Measurements from ENCODE around the gene DCAKD. TPM values are rescaled to one million over a fixed set of nuclear protein-coding genes. Genes with fewer than 3 reads are reported as not detected.
A peak's percentile ranks its signal among the peaks of the same experiment; 100 is the strongest.

The DCAKD gene
- total and polyA plus RNA-seq, 10 of the 15 experiments (the other 5 are each of a cell fraction or from before 2014, with no cell fraction given): 11.6 to 62.7 (median 38.3) TPM

DNA sequence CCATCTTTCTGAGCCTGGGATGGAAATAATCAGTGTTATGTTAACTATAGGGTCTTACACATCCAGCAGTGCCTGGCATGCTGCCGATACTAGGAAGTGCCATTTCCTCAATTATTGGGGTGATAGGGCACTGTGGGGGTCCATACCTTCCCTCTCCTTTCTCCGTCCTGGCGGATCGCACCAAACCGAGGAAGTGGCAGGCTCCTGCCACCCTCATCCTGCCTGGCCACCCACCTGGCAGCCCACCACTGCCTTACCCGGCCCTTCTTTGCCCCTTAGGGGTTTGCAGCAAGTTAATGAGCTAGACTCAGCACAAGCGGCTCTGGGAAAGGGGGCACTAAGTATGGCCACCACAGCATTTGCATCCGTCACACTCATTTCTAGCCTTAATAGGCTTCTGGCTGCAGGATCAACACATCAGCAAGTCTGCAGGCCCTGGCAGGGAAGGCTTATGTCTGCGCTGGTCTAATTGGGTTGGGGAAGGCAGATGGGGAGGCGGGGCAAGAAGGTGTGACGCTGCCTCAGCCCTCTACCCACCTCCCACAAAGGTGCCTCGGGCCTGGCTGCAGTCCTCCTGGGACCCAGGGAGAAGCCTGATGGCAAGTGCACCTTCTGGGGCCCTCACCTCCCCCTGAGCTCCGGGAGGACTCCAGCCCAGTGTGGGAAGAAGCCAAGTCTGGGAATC, 28.6 kb downstream of the DCAKD start (continued):
- no peak for TF ChIP-seq MTA3 (IDR thresholded peaks at IDR 0.05; ENCODE audit: borderline replicate concordance, low read length)

DNA sequence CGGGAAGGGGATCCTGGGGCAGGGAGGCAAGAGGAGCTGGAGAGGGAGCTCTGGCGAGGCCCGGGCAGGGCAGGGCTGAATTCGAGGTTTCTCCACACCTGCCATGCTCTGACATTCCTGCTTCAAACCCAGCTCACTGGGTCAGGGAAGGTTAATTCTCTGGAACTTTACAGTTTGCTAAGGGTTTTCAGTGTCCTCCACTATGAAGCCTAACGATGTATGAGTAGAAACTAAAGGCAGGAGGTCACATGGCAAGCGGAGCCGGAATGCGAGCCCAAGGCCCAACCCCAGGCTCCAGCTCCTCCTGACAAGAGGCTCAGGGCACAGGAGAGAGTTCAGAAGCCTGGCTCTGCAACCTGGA, 29.2 kb downstream of the DCAKD start:
- TF ChIP-seq, protein P1, sequence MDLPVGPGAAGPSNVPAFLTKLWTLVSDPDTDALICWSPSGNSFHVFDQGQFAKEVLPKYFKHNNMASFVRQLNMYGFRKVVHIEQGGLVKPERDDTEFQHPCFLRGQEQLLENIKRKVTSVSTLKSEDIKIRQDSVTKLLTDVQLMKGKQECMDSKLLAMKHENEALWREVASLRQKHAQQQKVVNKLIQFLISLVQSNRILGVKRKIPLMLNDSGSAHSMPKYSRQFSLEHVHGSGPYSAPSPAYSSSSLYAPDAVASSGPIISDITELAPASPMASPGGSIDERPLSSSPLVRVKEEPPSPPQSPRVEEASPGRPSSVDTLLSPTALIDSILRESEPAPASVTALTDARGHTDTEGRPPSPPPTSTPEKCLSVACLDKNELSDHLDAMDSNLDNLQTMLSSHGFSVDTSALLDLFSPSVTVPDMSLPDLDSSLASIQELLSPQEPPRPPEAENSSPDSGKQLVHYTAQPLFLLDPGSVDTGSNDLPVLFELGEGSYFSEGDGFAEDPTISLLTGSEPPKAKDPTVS (IDR thresholded peaks at IDR 0.05; ENCODE audit: low read depth, low read length): no peak
- no peak for TF ChIP-seq ZNF24 (IDR thresholded peaks at IDR 0.05)
- no peak for TF ChIP-seq CHD2 (IDR thresholded peaks at IDR 0.05; ENCODE audit: borderline replicate concordance, low read depth, low read length)
- no peak for TF ChIP-seq MTA2 (IDR thresholded peaks at IDR 0.05; ENCODE audit: low read depth)
- no peak for TF ChIP-seq ZSCAN29 (IDR thresholded peaks at IDR 0.05)
- TF ChIP-seq, protein P2, sequence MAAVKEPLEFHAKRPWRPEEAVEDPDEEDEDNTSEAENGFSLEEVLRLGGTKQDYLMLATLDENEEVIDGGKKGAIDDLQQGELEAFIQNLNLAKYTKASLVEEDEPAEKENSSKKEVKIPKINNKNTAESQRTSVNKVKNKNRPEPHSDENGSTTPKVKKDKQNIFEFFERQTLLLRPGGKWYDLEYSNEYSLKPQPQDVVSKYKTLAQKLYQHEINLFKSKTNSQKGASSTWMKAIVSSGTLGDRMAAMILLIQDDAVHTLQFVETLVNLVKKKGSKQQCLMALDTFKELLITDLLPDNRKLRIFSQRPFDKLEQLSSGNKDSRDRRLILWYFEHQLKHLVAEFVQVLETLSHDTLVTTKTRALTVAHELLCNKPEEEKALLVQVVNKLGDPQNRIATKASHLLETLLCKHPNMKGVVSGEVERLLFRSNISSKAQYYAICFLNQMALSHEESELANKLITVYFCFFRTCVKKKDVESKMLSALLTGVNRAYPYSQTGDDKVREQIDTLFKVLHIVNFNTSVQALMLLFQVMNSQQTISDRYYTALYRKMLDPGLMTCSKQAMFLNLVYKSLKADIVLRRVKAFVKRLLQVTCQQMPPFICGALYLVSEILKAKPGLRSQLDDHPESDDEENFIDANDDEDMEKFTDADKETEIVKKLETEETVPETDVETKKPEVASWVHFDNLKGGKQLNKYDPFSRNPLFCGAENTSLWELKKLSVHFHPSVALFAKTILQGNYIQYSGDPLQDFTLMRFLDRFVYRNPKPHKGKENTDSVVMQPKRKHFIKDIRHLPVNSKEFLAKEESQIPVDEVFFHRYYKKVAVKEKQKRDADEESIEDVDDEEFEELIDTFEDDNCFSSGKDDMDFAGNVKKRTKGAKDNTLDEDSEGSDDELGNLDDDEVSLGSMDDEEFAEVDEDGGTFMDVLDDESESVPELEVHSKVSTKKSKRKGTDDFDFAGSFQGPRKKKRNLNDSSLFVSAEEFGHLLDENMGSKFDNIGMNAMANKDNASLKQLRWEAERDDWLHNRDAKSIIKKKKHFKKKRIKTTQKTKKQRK (IDR thresholded peaks at IDR 0.05; ENCODE audit: low read depth, low read length): no peak
- TF ChIP-seq SMAD5 (IDR thresholded peaks at IDR 0.05; ENCODE audit: low read depth): no peak
- TF ChIP-seq, protein P3, sequence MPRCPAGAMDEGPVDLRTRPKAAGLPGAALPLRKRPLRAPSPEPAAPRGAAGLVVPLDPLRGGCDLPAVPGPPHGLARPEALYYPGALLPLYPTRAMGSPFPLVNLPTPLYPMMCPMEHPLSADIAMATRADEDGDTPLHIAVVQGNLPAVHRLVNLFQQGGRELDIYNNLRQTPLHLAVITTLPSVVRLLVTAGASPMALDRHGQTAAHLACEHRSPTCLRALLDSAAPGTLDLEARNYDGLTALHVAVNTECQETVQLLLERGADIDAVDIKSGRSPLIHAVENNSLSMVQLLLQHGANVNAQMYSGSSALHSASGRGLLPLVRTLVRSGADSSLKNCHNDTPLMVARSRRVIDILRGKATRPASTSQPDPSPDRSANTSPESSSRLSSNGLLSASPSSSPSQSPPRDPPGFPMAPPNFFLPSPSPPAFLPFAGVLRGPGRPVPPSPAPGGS (IDR thresholded peaks at IDR 0.05; ENCODE audit: borderline replicate concordance, insufficient read depth, low read depth, low read length, poor library complexity, severe bottlenecking): no peak
- TF ChIP-seq, protein P4, sequence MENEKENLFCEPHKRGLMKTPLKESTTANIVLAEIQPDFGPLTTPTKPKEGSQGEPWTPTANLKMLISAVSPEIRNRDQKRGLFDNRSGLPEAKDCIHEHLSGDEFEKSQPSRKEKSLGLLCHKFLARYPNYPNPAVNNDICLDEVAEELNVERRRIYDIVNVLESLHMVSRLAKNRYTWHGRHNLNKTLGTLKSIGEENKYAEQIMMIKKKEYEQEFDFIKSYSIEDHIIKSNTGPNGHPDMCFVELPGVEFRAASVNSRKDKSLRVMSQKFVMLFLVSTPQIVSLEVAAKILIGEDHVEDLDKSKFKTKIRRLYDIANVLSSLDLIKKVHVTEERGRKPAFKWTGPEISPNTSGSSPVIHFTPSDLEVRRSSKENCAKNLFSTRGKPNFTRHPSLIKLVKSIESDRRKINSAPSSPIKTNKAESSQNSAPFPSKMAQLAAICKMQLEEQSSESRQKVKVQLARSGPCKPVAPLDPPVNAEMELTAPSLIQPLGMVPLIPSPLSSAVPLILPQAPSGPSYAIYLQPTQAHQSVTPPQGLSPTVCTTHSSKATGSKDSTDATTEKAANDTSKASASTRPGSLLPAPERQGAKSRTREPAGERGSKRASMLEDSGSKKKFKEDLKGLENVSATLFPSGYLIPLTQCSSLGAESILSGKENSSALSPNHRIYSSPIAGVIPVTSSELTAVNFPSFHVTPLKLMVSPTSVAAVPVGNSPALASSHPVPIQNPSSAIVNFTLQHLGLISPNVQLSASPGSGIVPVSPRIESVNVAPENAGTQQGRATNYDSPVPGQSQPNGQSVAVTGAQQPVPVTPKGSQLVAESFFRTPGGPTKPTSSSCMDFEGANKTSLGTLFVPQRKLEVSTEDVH (IDR thresholded peaks at IDR 0.05; ENCODE audit: low read depth, partially characterized antibody): no peak
- peak overlapping the region; percentile 15; the same call in 1 of the 2 replicates for H2AFZ ChIP-seq (ENCODE audit: control insufficient read depth, low read depth, low read length)
- no peaks in the 10 kb centered on the region for H3K9me3 ChIP-seq (replicated peaks; ENCODE audit: control insufficient read depth, insufficient read depth, low read length)
- POLR2A ChIA-PET: interaction anchor here (1.5 to 3.8 kb wide), 3 partner anchors 26 to 128 kb away, joined by 5 to 33 read pairs (median 10); no protein-coding TSS in a partner anchor
- in situ Hi-C loops (cut with MboI): loop anchor here (10.0 kb wide), 1 partner anchor 97 kb away; no protein-coding TSS in a partner anchor
- no peak for DNase-seq (ENCODE audit: low read depth, low spot score)
- H3K9ac ChIP-seq (ENCODE audit: control insufficient read depth, insufficient read depth, low read length): no peak overlapping the region; the same call in 1 of the 2 replicates
- peak; percentile 6 for ATAC-seq
- 65% methylated on average over 8 of the region's 8 CpGs for WGBS (ENCODE audit: insufficient coverage, insufficient replicate concordance, low lambda C conversion rate, missing lambda C conversion rate)
- H3K4me2 ChIP-seq (ENCODE audit: control insufficient read depth, insufficient read depth): no peak overlapping the region; the same call in 1 of the 2 replicates
- H3K4me1 ChIP-seq (ENCODE audit: control insufficient read depth, insufficient read depth, low read length): peaks cover 29% of the 10 kb centered on the region
- no peak overlapping the region for H3K4me3 ChIP-seq
- H4K20me1 ChIP-seq (ENCODE audit: control insufficient read depth, insufficient read depth): no peaks in the 10 kb centered on the region; the same call in none of the 2 replicates
- CTCF ChIA-PET: interaction anchor here (0.6 to 9.5 kb wide), 23 partner anchors 9 to 123 kb away, joined by 3 to 156 read pairs (median 6); partner anchors contain the start of genes ACBD4, GFAP, NMT1 and PLCD3
- RAD21 ChIA-PET (ENCODE audit: unreplicated experiment): interaction anchor here (0.6 to 7.9 kb wide), 7 partner anchors 9 to 115 kb away, joined by 3 to 82 read pairs (median 5); no protein-coding TSS in a partner anchor
- no TSS peak for BruUV-seq (replicated peaks)
- intact Hi-C loops (cut with micrococcal nuclease; ENCODE audit: unreplicated experiment): loop anchor here (1.0 to 5.0 kb wide), 5 partner anchors 27 to 245 kb away; partner anchors contain the start of genes C1QL1 and PLCD3
- no peaks in the 10 kb centered on the region for H3K79me2 ChIP-seq (ENCODE audit: control insufficient read depth, insufficient read depth, low read length)
- peaks cover 0 to 6% of the 10 kb centered on the region in 2 experiments; a peak in 1 of 4 replicates for H3K27me3 ChIP-seq (replicated peaks in 1 of 2; ENCODE audit: control insufficient read depth in 2 of 2, insufficient read depth in 2 of 2, low read length in 1 of 2)
- H3K27ac ChIP-seq (ENCODE audit: control insufficient read depth, insufficient read depth): no peak overlapping the region
- no peak for FAIRE-seq
- H3K36me3 ChIP-seq (ENCODE audit: control insufficient read depth in 2 of 2, insufficient read depth in 2 of 2, low read length in 1 of 2): peaks cover 2 to 4% of the 10 kb centered on the region in 2 experiments; a peak in 3 of 4 replicates
- SMC1A ChIA-PET (ENCODE audit: uncharacterized antibody, unreplicated experiment): interaction anchor here (0.9 to 5.3 kb wide), 11 partner anchors 11 to 129 kb away, joined by 3 to 90 read pairs (median 4); partner anchors contain the start of gene EFTUD2
